Stomach (tissue), 9 donors: ENCODE data around the gene ERMAP. TPM values are rescaled to one million over a fixed set of nuclear protein-coding genes. Genes with fewer than 3 reads are reported as not detected.
A peak's percentile ranks its signal among the peaks of the same experiment; 100 is the strongest.

Source experiments
- DNase-seq, 2 donors: peaks; one replicate each; pipeline versions ENCODE4 v3.0.0 to v3.0.0-alpha.2; 2013 to 2019
- H3K27ac ChIP-seq, 5 donors: fragments of 200-600 bp in 4 of 5; sonication (generic) in 4 of 5; one replicate each; pipeline ENCODE4 v1.5.1; 2013 to 2019; ENCODE audit warnings: mild to moderate bottlenecking in 1 of 5, moderate library complexity in 1 of 5
- H3K27me3 ChIP-seq, 3 donors: fragments of 200-600 bp; sonication (generic); one replicate each; pipeline ENCODE4 v1.5.1; 2017 to 2019; ENCODE audit warnings: mixed run types in 1 of 3
- H3K36me3 ChIP-seq, 4 donors: fragments of 200-600 bp; sonication (generic); 1 replicate in 3 of 4; 2 replicates in 1 of 4; pipeline ENCODE4 v1.5.1; 2016 to 2019
- H3K4me1 ChIP-seq, 4 donors: fragments of 200-600 bp; sonication (generic); one replicate each; pipeline ENCODE4 v1.5.1; 2016 to 2019
- H3K4me3 ChIP-seq, 4 donors: fragments of 200-600 bp; sonication (generic) in 3 of 4; one replicate each; pipeline ENCODE4 v1.5.1; 2016 to 2019; ENCODE audit warnings: mild to moderate bottlenecking in 1 of 4
- H3K9me3 ChIP-seq, 4 donors: fragments of 200-600 bp; sonication (generic); one replicate each; pipeline ENCODE4 v1.5.1; 2016 to 2019
- CTCF ChIP-seq, 7 experiments: fragments of 450-650 bp in 4 of 7; fragments of 200-600 bp in 3 of 7; sonication (generic) in 3 of 7; IDR thresholded peaks; one replicate each; pipeline ENCODE4 v1.5.1; 2016 to 2019; ENCODE audit warnings: antibody characterized with exemption in 7 of 7, control low read depth in 2 of 7, mild to moderate bottlenecking in 1 of 7
- EP300 ChIP-seq: sonication (generic); formaldehyde crosslinking; IDR thresholded peaks from one replicate; pipeline ENCODE4 v1.6.1; 2017; ENCODE audit warnings: antibody characterized with exemption
- POLR2A ChIP-seq, 4 donors: fragments of 450-650 bp; IDR thresholded peaks; one replicate each; pipeline ENCODE4 v1.6.1; 2016; ENCODE audit warnings: antibody characterized with exemption in 4 of 4, control low read depth in 2 of 4, mild to moderate bottlenecking in 1 of 4, moderate library complexity in 1 of 4
- POLR2AphosphoS5 ChIP-seq, 3 donors: sonication (generic); formaldehyde crosslinking; IDR thresholded peaks; one replicate each; pipeline ENCODE4 v1.6.1; 2016; ENCODE audit warnings: antibody characterized with exemption in 3 of 3
- WGBS, 5 donors: extraction: QIAGEN DNeasy Blood & Tissue Kit in 3 of 5; methylation state at CpG; one replicate each; pipeline versions ENCODE4 v1.1.5 to v1.1.7; 2013 to 2018; 5-methylcytosine and 5-hydroxymethylcytosine counted together
- intact Hi-C: fragments of 100-400 bp; cut with DNase I; formaldehyde crosslinking; loops from one replicate; pipeline ENCODE4 v1.15.1; 2023; ENCODE audit warnings: low total_unique reads
- polyA plus RNA-seq, 3 donors: library from polyadenylated mRNA; stranded (reverse); fragments of 200-250 nt; gene quantifications; one replicate each; pipeline ENCODE4 v1.2.3, GENCODE V29; 2013
- total RNA-seq, 5 donors: library from RNA; depleted of rRNA; stranded (reverse); fragments of >200 nt; gene quantifications; one replicate each; pipeline versions ENCODE4 v1.1.0 to v1.2.3, GENCODE V29; 2014 to 2016
- donor health status: healthy with polysubstance abuse.
- donor health status: Bipolar disorder and iron deficiency.
- donor health status: healthy.

ERMAP gene
- total and polyA plus RNA-seq, 8 donors: 3.5 to 13.6 (median 4.9) TPM; not detected in 1

DNA sequence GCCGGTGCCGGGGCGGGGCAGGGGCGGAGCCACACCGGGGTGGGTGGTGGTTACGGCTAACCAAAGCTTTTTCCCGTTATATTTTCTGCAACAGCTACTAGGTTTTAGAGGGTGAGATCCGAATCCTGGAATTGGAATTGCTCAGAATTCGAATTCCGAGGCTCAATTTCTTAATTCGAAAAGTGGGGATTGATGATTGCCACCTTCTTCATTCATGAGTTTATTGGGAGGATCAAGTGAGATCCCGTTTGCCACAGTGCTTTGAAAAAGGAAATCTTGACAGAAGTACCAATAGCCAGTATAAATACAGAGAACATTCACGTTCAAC lies 482 bp downstream of the ERMAP start:
- intact Hi-C loops: no loop called here
- Histone ChIP-seq H3K36me3 (peaks cover 0 to 8% (median 3%) of the 10 kb centered on the region in 4 donors), H3K27ac (peak overlapping the region; percentile 95 to 100 (median 98)), H3K9me3 (no peaks in the 10 kb centered on the region), H3K4me3 (peak overlapping the region; percentile 64 to 85 (median 73)), H3K4me1 (peaks cover 19 to 39% (median 26%) of the 10 kb centered on the region in 4 donors), H3K27me3 (no peaks in the 10 kb centered on the region)
- no peak for DNase-seq
- 0 to 1% (median 1%) methylated on average over 8 to 13 of the region's 13 CpGs for WGBS, 5 donors
- TF ChIP-seq POLR2AphosphoS5 (IDR thresholded peaks at IDR 0.05): no peak
- no peak for TF ChIP-seq EP300
- no peak for TF ChIP-seq POLR2A (IDR thresholded peaks at IDR 0.05)
- TF ChIP-seq CTCF (IDR thresholded peaks at IDR 0.05): no peak

DNA sequence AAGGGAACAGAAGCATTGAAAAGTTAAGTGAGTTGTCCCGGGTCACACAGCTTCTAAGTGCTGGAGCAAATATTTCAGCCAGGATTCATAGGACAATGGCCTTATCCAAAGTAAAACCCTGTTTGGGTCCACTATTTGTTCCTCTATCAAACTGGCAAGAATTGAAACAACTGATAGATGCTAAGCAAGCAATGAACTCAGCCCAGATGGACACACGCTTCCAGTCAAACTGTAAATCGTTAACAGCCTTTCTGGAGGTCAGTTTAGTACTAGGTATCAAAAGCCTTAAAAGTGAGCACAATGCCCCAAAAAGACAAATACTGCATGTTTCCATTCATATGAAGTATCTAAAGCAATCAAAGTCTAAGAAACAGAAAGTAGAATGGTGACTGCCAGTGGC lies 1.1 kb downstream of the ERMAP start:
- H3K4me1 ChIP-seq: peaks cover 19 to 45% (median 27%) of the 10 kb centered on the region in 4 donors
- intact Hi-C loops: no loop called here
- peaks cover 0 to 8% (median 3%) of the 10 kb centered on the region in 4 donors for H3K36me3 ChIP-seq
- DNase-seq: no peak
- no peaks in the 10 kb centered on the region for H3K9me3 ChIP-seq
- no peaks in the 10 kb centered on the region for H3K27me3 ChIP-seq
- WGBS, 5 donors: 36 to 61% (median 52%) methylated on average over 3 of the region's 3 CpGs
- no peak overlapping the region for H3K27ac ChIP-seq
- TF ChIP-seq CTCF (IDR thresholded peaks at IDR 0.05): no peak
- TF ChIP-seq POLR2AphosphoS5 (IDR thresholded peaks at IDR 0.05): no peak
- TF ChIP-seq POLR2A (IDR thresholded peaks at IDR 0.05): no peak
- no peak for TF ChIP-seq EP300
- peak overlapping the region in 3 of 4 donors; percentile 64 to 85 (median 78) for H3K4me3 ChIP-seq

DNA sequence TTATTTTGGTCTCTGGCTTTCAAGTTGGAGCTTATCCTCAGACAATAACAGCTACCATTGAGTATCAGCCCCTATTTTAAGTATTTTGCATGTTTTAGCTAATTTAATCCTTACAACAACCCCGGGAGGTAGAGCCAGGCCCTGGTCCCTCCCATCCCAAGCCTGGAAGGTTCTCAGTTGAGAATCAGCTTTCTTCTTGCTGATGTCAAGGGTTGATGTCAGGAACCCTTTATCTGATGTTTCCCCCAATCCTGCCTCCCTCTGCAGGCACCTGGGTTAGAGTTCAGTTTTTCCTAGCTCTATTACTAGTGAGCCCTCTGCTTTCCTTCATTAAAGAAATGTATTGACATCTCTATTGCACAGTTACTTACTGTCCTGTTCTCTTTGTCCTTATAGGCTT lies 3.9 kb downstream of the ERMAP start:
- peaks cover 18 to 43% (median 27%) of the 10 kb centered on the region in 4 donors for H3K4me1 ChIP-seq
- TF ChIP-seq POLR2A (IDR thresholded peaks at IDR 0.05) (no peak), POLR2AphosphoS5 (IDR thresholded peaks at IDR 0.05) (no peak), EP300 (no peak), CTCF (IDR thresholded peaks at IDR 0.05) (no peak)
- no peaks in the 10 kb centered on the region for H3K27me3 ChIP-seq
- no peaks in the 10 kb centered on the region for H3K9me3 ChIP-seq
- no peak overlapping the region for H3K4me3 ChIP-seq
- intact Hi-C loops: no loop called here
- H3K27ac ChIP-seq: no peak overlapping the region
- no peak for DNase-seq
- WGBS, 5 donors: 48 to 82% (median 70%) methylated on average over 1 of the region's 1 CpG
- no peaks in the 10 kb centered on the region for H3K36me3 ChIP-seq

- DNase-seq: no peak
- no peaks in the 10 kb centered on the region for H3K36me3 ChIP-seq
- no peak overlapping the region for H3K27ac ChIP-seq
- H3K27me3 ChIP-seq: no peaks in the 10 kb centered on the region
- intact Hi-C loops: no loop called here
- WGBS, 5 donors: 93 to 99% (median 94%) methylated on average over 2 of the region's 2 CpGs
- no peak overlapping the region for H3K4me3 ChIP-seq
- no peaks in the 10 kb centered on the region for H3K9me3 ChIP-seq
- no peak for TF ChIP-seq POLR2AphosphoS5 (IDR thresholded peaks at IDR 0.05)
- TF ChIP-seq CTCF (IDR thresholded peaks at IDR 0.05): no peak
- no peak for TF ChIP-seq EP300
- no peak for TF ChIP-seq POLR2A (IDR thresholded peaks at IDR 0.05)
- peaks cover 10 to 35% (median 20%) of the 10 kb centered on the region in 4 donors for H3K4me1 ChIP-seq
These were observed 4.8 kb downstream of the ERMAP start for GRCh38 chr1:42821690-42822089.
